RWPE1 (cell line): ENCODE data around the gene NUCKS1.

Source experiments
- CTCF ChIA-PET: fragments of 350-600 bp; sonication (Branson Sonifier 250); formaldehyde crosslinking; extraction: SDS; loops from one replicate; lab custom pipeline; 2021; lab: Yijun Ruan, JAX
- POLR2A ChIA-PET: fragments of 400-600 bp; formaldehyde crosslinking; extraction: SDS; loops from one replicate; lab custom pipeline; 2020; ENCODE audit warnings: antibody characterized with exemption; ENCODE audit not compliant: low non-redundant PET; lab: Yijun Ruan, JAX
- DNase-seq: peaks from one replicate; pipeline ENCODE4 v3.0.0; 2012; ENCODE audit warnings: low spot score
- H3K27ac ChIP-seq: fragments of 450-650 bp; 2 replicates; pipeline ENCODE4 v1.5.1; 2017
- TF ChIP-seq, protein P1 (sequence below): fragments of 450-650 bp; conservative IDR thresholded peaks from 2 replicates; pipeline ENCODE4 v1.5.1; 2017; ENCODE audit warnings: low read depth, mild to moderate bottlenecking

Gene NUCKS1

DNA sequence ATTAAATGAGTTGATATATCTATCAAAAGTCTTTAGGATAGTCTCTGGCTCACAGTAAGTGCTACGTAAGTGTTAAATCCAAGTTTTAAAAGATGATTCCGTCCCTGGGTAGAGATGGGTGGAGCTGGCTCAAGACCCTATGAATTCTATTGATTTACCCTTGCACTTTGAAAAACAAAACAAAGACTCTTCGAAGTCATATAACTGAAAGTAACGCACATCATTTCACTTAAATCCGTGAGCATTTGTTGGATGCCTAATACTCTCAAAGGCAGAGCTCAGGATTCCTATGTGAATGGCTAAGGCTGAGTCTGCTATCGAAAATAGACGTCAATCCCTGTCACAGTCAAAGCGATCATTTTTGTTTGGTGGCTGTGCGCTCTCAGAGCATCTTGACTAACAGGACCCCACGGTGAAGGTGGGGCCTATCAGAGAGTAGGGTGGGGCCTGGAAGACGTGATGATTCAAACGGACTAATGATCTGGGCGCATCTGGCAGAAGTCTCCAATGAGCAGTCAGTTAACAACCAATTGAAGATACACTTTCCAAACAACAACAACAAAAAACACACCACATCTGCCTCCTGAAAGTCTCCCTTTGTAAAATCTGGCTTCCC is 1.2 kb upstream of the NUCKS1 start:
- POLR2A ChIA-PET, result no interaction called here
- no peak for DNase-seq
- no peak overlapping the region for H3K27ac ChIP-seq
- CTCF ChIA-PET, result no interaction called here
- TF ChIP-seq, protein P1, sequence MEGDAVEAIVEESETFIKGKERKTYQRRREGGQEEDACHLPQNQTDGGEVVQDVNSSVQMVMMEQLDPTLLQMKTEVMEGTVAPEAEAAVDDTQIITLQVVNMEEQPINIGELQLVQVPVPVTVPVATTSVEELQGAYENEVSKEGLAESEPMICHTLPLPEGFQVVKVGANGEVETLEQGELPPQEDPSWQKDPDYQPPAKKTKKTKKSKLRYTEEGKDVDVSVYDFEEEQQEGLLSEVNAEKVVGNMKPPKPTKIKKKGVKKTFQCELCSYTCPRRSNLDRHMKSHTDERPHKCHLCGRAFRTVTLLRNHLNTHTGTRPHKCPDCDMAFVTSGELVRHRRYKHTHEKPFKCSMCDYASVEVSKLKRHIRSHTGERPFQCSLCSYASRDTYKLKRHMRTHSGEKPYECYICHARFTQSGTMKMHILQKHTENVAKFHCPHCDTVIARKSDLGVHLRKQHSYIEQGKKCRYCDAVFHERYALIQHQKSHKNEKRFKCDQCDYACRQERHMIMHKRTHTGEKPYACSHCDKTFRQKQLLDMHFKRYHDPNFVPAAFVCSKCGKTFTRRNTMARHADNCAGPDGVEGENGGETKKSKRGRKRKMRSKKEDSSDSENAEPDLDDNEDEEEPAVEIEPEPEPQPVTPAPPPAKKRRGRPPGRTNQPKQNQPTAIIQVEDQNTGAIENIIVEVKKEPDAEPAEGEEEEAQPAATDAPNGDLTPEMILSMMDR, result no peak

DNA sequence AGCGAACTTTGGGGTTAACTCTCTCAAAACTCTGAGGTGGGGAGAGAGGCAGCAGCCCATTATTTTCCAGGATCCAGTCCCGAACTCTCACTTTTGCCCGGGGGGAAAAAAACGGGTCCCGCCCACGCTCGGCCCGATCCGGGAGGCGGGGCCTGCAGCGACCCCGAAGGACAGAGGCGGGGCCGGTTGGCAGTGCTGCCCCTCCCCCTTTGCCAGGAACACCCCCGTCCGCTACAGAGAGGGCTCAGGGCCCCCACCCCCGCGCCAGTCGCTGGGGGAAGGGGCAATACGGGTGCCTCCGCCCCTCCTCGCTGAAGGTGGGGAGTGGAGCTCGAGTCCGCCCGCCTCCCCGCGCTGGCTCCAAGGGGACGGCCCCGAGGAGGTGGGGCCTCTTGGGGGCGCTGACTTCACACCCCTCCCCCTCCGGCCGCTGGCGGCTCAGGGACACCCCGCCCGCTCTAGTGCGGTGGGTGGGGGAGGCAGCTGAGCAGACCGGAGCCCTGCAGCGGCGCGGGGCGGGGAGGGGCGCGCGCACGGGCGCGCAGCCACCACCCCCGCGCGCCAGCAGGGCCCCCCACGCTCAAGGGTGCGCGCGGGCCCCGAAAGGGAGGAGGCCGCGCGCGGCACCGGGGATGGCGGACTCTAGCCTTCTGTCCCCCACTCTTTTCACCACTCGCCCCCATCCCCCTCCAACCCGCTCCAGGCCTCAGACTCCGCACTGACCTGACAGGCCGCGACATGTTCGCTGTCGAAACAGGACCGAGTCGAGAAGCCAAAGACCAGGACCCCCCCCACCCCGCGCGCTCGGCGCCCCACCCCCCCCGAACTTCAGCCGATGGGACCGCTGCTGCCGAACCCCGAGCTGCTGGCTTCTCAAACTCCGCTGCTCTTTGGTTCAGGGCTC is 496 bp downstream of the NUCKS1 start:
- TF ChIP-seq, protein P1, result no peak
- POLR2A ChIA-PET, result interaction anchor here (0.6 to 1.1 kb wide), 4 partner anchors 12 to 205 kb away, joined by 3 to 4 read pairs (median 3); no protein-coding TSS in a partner anchor
- peak; percentile 99 for DNase-seq
- CTCF ChIA-PET, result interaction anchor here (0.6 to 1.4 kb wide), 4 partner anchors 10 to 432 kb away, joined by 3 to 7 read pairs (median 4); no protein-coding TSS in a partner anchor
- peak overlapping the region; percentile 99 for H3K27ac ChIP-seq

DNA sequence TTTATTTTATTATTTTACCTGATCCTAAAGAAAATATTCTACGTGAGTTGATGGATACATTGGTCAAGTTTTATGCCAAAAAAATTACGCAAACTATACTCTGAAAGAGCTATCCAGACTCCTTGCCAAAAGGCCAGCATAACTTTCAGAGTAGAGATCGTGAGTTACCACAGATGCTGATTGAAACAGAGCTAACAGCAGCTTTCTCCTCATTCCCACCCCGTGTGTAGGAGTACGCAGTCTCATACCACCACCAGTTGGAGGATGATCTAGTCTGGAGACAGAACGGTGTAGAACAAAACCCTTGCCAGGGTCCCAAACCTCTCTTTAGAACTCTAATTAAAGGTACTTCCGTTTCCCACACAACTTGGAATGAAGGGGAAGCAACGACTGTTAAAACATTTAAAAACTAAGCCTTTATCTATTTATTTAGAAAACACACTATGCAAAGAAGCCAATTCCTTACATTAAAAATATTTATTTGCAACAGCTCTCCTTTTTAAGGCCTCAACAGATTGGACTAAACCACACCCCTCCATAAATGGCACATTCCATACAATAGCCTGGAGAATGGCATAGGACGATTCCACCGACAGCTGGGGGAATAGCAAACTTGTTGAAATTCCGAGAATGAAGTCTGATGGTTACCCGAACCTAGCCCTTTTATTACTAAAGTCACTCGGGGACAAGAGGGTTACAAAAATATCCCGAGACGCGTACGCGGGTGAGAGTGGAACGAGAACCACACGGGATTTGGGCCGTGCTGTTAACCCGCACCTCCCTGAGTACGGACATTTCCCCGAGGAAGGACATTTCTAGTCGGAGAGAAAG is 1.4 kb downstream of the NUCKS1 start:
- peak; percentile 33 for DNase-seq
- CTCF ChIA-PET, result interaction anchor here (0.6 to 1.4 kb wide), 5 partner anchors 9 to 43 kb away, joined by 3 to 7 read pairs (median 3); no protein-coding TSS in a partner anchor
- H3K27ac ChIP-seq, result peak overlapping the region; percentile 99
- TF ChIP-seq, protein P1, result no peak
- POLR2A ChIA-PET, result interaction anchor here (0.8 to 1.0 kb wide), 2 partner anchors 15 to 206 kb away, joined by 3 read pairs; no protein-coding TSS in a partner anchor

DNA sequence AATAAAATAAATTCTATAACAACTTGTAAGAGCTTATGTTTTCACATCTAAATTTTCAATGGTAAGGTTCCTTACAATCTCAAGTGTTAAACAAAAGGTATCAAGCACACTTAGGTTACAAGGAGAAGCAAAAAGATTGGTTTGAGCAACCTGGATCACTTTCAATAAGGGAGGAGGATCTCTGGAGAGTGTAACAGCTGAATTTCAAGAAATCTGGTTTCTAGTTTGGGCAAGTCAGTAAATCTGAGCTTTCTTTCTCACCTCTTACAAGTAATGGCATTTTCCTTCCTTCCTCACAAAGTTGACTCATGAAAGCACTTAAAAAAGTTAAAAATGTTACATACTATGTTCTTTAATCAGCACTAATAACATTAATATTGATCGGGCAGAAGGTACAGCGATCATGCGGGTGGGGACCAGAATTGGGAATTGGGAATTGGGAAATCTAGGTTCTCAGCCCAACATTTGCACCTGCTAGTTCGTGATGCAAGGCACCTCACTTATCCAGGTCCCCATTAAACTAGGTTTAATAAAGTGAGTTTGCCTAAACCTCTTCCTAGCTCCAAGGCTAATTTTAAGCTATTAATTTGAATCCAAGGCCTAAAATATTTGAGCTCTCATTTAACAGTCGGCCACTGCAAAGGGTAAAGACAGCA is 3.1 kb downstream of the NUCKS1 start:
- POLR2A ChIA-PET, result no interaction called here
- no peak for DNase-seq
- TF ChIP-seq, protein P1, result no peak
- H3K27ac ChIP-seq, result no peak overlapping the region
- CTCF ChIA-PET, result interaction anchor here (1.0 to 1.3 kb wide), 3 partner anchors 36 to 230 kb away, joined by 3 to 4 read pairs (median 3); no protein-coding TSS in a partner anchor

DNA sequence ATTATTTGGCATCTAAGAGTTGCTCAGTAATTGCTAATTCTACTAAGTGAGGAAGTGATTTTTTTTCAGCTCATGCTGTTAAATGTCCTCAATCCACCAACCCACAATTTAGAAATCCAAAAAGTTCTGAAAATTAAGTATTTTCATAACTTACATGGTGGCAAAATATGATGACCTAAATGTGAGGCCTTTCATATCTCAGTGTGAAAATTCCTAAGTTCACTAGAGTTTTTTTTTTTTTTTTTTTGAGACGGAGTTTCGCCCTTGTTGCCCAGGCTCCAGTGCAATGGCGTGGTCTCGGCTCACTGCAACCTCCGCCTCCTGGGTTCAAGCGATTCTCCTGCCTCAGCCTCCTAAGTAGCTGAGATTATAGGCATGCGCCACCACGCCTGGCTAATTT is 5.6 kb downstream of the NUCKS1 start:
- TF ChIP-seq, protein P1, result no peak
- ChIA-PET CTCF (no interaction called here), POLR2A (no interaction called here)
- DNase-seq, result no peak
- H3K27ac ChIP-seq, result no peak overlapping the region
